Right ventricle myocardium inferior (tissue), 1 donor: ENCODE data around the gene MX1. TPM values are rescaled to one million over a fixed set of nuclear protein-coding genes. Genes with fewer than 3 reads are reported as not detected.

Source experiments
- ATAC-seq: fragments of 200-7000 bp; cut with Tn5 transposase; one replicate; pipeline ENCODE4 v1.9.1; 2020; ENCODE audit warnings: mild to moderate bottlenecking, moderate library complexity
- DNase-seq: peaks from one replicate; pipeline ENCODE4 v3.0.0; 2021; ENCODE audit errors: missing footprints
- intact Hi-C: fragments of 100-400 bp; cut with DNase I; formaldehyde crosslinking; loops from one replicate; pipeline ENCODE4 v1.11.0; 2022
- long read RNA-seq: library from polyadenylated mRNA; unstranded; transcript quantifications from one replicate; pipeline ENCODE4 v2.0.0, GENCODE V29; 2021
- total RNA-seq: library from RNA; stranded (reverse); fragmentation: NEBNext Ultra II Directional; extraction: Animal tissue kit (Norgen Biotek cat#: 25700); gene quantifications from one replicate; pipeline ENCODE4 v1.2.1, GENCODE V29; 2021
- donor health status: DM: no; HTN: yes; CAD: no; lungs with severe emphysema.

Gene MX1, protein sequence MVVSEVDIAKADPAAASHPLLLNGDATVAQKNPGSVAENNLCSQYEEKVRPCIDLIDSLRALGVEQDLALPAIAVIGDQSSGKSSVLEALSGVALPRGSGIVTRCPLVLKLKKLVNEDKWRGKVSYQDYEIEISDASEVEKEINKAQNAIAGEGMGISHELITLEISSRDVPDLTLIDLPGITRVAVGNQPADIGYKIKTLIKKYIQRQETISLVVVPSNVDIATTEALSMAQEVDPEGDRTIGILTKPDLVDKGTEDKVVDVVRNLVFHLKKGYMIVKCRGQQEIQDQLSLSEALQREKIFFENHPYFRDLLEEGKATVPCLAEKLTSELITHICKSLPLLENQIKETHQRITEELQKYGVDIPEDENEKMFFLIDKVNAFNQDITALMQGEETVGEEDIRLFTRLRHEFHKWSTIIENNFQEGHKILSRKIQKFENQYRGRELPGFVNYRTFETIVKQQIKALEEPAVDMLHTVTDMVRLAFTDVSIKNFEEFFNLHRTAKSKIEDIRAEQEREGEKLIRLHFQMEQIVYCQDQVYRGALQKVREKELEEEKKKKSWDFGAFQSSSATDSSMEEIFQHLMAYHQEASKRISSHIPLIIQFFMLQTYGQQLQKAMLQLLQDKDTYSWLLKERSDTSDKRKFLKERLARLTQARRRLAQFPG
- 11.0 TPM for total RNA-seq
- long read RNA-seq, transcript MX1-202 (17 exons, 2,850 nt) = major isoform, 6 of 12 reads
- long read RNA-seq, partial matches to known transcripts = 2 of 12 reads
- long read RNA-seq, other reads (novel, unspliced or antisense) = 4 of 12 reads

- peak; percentile 93 for ATAC-seq
- intact Hi-C loops = loop anchor here (5.0 kb wide), 1 partner anchor 59 kb away; no protein-coding TSS in a partner anchor
Measured at GRCh38 chr21:41425954-41426675, at the start of gene MX1. MX1 (plus strand) TSS chr21:41426239; CDS start chr21:41432071, 5,832 bp downstream.

DNA sequence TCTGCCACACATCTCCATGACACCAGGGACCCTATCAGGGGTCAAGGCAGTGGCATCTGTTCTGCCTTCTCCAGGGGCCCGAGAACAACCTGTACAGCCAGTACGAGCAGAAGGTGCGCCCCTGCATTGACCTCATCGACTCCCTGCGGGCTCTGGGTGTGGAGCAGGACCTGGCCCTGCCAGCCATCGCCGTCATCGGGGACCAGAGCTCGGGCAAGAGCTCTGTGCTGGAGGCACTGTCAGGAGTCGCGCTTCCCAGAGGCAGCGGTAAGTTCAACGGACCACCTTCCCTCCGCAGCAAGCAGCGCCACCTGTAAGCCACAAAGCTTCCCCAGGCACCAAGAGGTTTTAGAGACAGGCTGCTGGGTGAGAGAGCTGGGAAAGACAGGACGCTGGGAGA, 48.3 kb upstream of the MX1 start:
- DNase-seq = no peak
- intact Hi-C loops = no loop called here
- ATAC-seq = no peak

More at GRCh38 chr21:41425954-41426675, at the start of gene MX1:
- peak; percentile 95 for DNase-seq

DNA sequence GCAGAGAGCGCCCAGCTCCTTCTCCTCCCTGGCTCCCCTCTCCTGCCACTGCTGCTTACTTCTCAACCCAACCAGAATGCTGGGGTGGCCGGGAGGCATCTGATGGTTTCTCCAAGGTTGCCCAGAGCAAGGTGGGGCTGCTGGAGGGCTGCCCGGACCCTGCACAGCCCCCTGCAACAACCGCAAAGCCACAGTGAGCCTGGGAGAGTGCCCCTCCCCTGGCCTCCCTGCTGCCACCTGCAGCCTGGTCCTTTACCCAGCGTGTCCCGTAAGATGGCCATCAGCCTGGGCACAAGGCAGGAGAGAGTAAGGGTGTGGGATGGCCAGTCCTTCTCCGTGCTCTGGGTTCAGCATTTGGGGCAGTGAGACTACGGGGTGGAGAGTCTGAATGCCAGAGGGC, 47.2 kb upstream of the MX1 start:
- ATAC-seq (no peak), DNase-seq (no peak)
- intact Hi-C loops = no loop called here

DNA sequence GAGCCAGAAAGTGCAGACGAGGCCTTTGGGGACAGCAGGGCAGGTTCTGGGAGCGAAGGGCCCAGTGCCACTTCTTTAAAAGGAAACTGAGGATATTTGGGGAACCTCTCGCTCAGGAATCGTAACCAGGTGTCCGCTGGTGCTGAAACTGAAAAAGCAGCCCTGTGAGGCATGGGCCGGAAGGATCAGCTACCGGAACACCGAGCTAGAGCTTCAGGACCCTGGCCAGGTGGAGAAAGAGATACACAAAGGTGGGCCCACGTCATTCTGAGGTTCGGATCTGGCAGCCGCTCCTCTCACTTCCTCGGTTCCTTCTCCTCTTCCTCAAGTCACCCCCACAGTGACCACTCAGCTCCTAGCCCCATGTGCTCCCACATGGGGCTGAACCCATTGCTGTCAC, 46.1 kb upstream of the MX1 start:
- intact Hi-C loops = no loop called here
- ATAC-seq (no peak), DNase-seq (no peak)

DNA sequence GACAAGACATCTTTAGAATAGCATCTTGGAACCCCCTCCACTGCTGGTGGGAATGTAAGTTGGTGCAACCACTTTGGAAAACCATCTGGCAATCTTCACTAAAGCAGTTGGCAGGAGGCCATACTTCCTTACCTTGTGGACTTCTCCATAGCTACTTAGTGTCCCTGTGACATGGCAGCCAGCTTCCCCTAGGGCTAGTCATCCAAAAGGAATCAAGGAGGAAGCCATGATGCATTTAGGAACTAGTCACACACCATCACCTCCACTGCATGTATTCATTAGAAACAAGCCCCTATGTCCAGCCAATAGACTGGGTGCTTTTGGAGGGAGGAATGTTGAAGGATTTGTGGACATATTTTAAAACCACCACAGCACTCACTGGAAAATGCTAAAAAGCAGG, 44.3 kb upstream of the MX1 start:
- ATAC-seq = no peak
- DNase-seq = no peak
- intact Hi-C loops = no loop called here

- no peak for DNase-seq
- intact Hi-C loops = no loop called here
- peak; percentile 28 for ATAC-seq
Measured at GRCh38 chr21:41387042-41387819, 38.8 kb upstream of the MX1 start.

DNA sequence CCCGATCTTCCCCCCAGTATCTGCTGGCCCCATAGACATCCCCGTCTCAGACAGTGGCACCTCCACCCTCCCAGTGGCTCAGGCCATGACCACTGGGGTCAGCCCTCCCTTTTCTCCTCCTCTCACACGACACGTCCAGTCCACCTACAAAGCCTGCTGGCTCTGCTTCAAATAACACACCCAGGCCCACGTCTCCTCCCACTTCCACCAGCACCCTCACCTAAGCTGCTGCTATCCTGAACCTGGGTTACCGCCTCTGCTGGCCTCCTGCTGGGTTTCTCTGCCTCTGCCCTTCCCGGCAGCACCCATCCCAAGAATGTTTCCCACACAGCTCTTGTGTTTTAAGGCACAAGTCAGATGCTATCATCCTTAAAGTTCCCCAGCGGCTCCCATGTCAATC, 38.2 kb upstream of the MX1 start:
- no peak for DNase-seq
- ATAC-seq = no peak
- intact Hi-C loops = no loop called here

GRCh38 chr21:41388259-41388658, 37.8 kb upstream of the MX1 start:
- intact Hi-C loops = no loop called here
- no peak for ATAC-seq
- no peak for DNase-seq

DNA sequence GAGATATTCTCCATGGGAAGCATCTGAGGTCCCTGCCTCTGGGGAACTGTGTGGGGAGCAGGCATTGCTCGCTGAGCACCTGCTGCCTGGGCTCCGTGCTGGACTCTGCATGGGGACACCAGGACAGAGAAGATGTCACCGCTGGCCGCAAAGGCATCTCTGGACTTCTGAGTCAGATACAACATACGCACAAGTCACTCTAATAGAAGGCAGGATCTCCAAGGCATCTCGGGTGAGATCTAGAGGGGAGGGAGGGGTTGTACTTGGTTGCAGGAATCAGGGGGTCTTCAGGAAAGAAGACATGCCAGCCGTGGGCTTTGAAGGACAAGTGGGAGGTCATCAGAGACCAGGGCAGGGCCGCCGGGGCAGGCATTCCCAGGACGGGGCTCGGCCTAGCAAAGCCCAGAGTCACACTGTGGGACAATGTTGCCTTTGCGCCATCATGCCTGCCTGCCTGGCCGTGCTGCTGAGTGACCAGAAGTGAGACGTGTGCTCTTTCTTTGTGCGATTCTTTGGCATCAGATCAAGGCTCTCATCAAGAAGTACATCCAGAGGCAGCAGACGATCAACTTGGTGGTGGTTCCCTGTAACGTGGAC, 35.9 kb upstream of the MX1 start:
- ATAC-seq (no peak), DNase-seq (no peak)
- intact Hi-C loops = no loop called here

DNA sequence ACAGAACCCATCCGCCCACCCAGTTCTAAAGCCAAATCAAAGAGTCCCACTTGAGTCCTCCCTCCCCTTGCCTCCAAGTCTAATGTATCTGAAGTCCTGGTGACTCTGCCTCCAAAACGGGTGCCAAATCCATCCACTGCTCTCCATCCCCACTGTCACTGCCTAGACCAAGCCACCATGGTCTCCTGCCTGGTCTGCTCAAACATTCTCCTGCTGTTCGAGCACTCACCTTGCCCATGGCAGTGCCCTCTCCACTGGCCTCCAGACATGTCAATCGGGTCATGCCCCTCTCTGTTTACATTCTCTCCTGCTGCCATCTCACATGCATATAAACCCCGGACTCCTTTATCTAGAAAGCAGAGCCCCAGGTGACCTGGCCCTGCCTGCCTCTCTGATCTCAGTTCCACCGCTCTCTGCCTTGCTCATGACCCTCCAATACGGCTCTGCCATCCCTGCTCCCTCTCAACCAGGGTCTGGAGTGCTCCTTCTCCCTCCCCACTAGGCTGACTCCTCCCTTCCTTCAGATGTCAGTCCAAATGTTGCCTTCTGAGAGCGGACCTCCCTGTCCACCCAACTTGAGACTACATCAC, 32.1 kb upstream of the MX1 start:
- ATAC-seq (no peak), DNase-seq (no peak)
- intact Hi-C loops = no loop called here

DNA sequence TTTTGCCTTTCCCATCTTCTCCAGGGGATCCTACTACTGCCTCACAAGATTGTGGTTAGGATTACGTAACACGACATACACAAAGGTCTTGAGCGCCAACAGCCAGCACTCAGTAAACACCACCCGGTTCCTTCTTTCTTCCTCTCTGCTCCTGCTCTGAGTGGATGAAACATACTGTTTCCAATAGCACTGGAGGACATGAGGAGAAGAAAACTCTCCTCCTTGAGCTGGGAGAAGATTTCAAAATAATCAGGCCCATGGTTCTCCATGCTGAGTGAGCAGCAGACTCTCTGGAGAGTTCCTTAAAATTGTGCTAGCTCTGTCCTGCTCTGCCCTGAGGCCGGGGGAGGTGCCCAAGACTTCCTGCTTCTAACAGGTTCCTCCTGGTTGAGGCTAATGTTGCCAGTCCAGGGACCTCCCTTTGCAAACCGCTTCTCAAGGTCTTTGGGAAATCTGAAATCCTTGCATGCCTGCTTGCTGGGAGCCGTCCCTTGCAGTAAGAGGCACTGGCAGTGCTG, 29.4 kb upstream of the MX1 start:
- intact Hi-C loops = no loop called here
- ATAC-seq = peak; percentile 84
- peak; percentile 82 for DNase-seq

GRCh38 chr21:41397471-41397891, 28.6 kb upstream of the MX1 start:
- no peak for ATAC-seq
- intact Hi-C loops = no loop called here

DNA sequence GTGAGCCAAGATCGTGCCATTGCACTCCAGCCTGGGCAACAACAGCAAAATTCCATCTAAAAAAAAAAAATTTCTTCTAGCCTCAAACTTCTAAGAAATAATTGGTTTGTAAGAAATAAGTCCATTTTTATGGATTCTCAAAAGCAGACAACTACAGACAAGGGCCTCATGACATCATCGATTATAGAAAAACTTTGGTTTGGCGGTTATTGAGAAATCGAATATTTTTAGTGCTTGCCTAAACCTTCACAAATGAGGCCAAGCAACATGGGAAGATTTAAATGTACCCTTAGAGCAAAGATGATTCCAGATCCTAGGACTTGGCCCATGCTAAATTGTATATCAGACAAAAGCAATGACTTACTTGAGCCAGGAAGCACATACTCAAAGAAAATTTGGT, 27.8 kb upstream of the MX1 start:
- intact Hi-C loops = no loop called here
- no peak for DNase-seq
- no peak for ATAC-seq

More at GRCh38 chr21:41397471-41397891, 28.6 kb upstream of the MX1 start:
- DNase-seq = no peak

DNA sequence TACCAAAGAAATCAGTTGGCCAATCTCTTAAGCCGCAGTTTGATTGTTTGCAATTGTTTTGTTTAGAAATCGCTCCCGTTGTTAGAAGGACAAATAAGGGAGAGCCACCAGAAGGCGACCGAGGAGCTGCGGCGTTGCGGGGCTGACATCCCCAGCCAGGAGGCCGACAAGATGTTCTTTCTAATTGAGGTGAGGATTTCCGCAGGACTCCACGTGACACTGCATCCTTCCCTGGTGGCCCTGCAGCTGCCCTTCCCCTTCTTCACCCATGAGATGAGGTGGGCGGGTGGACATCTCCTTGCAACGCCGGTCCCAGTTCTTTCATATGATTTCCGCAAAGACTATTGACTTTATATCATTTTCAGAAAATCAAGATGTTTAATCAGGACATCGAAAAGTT, 27.2 kb upstream of the MX1 start:
- ATAC-seq = no peak
- no peak for DNase-seq
- intact Hi-C loops = no loop called here

GRCh38 chr21:41399246-41399800, 26.7 kb upstream of the MX1 start:
- DNase-seq = no peak
- intact Hi-C loops = no loop called here

DNA sequence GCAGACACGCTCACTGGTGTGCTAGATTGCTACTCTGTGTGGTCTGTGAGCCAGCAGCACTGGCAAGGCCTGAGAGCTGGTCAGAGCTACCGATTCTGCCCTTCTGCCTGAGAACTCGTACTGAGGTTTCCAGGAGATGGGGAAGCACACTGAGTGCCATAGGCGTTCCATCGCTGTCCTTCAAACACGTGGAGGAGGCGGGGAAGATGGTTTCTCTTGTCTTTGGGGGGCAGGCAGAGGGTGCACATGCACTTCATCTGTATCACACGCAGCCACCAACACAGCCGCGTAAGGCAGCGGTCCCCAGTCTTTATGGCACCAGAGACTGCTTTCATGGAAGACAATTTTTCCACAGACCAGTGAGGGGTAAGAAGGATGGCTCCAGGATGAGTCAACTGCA, 23.8 kb upstream of the MX1 start:
- intact Hi-C loops = no loop called here
- ATAC-seq (no peak), DNase-seq (no peak)

More at GRCh38 chr21:41399246-41399800, 26.7 kb upstream of the MX1 start:
- no peak for ATAC-seq

DNA sequence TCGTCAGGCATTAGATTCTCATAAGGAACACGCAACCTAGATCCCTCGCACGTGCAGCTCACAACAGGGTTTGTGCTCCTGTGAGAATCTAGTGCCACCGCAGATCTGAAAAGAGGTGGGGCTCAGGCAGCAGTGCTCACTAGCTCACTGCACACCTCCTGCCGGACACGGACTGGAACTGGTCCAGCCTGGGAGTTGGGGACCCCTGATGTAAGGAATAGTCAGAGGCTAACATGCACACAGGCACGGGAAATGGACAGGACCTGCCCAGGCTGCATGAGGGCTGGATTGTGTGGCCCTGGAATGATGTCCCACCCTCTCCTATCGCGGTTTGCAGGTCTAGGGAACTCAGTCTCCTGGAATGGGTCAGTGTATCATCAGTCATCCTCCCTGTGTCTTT, 23.2 kb upstream of the MX1 start:
- no peak for ATAC-seq
- DNase-seq = no peak
- intact Hi-C loops = no loop called here
